HG02884 (cell line): ENCODE measurements around the gene COG6.

Source experiments
- ATAC-seq: cut with Tn5 transposase; IDR thresholded peaks from one replicate; pipeline ENCODE4 v1.9.1; 2021; ENCODE audit warnings: mild to moderate bottlenecking, moderate library complexity; ENCODE audit not compliant: unreplicated experiment

Gene COG6

DNA sequence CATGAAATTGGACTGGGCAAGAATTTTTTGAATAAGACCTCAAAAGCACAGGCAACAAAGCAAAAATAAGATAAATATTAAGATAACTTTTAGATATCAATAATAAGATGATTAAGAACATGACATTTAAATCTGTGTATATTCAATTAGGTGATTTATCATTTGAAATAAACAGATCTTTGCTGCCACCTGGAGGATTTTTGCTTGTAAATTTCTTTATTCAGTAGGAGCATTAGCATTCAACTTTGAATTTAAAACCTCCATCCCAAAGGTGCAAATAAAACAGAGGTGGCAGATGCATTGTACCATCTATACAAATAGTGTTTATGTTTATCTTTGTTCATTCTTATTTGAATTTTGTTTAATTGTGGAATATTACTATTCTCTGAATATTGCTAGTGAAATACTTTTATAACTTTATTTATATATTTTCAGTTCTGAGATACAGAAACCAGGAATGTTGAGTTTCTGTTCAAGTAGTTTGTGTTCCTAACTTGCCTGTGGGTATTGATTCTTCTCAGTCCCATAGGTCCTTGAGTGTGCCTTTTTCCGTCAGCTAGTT is 20.9 kb downstream of the COG6 start:
- ATAC-seq = no peak

DNA sequence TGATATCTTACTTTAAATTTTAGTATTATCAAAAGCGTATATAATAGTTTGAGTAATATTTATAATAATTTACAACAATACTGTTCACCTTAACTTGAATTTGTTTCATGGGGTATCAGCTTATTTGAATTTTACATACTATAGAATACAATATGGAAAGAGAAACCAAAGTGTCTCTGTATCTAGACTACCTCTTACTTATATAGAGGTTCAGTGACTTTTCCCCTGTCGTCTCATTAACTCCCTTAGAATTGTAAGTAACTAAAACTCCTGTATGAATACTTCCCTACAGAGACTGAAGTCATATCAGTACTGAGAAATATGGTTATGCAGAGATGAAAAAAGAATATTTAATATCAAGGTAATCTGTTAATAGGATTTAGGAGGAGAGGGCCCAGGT is 26.8 kb downstream of the COG6 start:
- no peak for ATAC-seq

DNA sequence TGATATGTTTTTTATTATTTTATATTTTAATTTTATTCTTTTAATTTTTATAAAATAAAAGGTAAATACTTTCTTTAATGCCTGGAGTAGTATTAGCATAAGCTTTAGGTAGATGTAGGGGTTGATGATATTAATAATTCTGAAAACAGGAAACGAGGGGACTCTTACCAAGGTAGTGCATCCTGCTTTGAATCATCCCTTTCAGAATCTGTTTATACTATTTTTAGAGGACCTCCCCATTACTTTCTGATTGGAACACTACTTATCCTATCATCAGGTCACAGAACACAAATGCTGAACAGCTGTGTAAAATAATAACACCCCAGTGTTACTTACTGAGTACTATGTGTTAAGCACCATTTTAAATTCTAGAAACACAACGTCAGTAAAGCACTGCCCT is 27.3 kb downstream of the COG6 start:
- peak; percentile 75 for ATAC-seq

GRCh38 chr13:39684531-39685137 is 29.2 kb downstream of the COG6 start:
- ATAC-seq = no peak

DNA sequence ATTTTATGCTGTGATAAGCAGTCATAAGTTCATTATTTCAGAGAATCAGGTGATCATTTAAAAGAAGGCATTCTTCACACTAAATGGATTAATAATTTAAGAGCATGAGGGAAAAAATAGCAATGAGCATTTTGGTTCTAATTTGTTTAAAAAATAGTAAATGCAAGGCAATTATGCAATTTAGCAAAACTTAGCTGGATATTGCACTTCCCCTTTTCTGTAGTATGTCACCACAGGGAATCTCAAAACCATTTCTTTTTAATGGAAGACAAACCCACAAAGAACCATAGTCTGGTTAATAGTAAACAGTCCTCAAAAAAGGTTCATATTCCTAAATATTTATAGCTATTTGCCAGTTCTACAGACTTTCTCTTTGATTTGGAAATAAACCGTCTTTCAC is 30.2 kb downstream of the COG6 start:
- no peak for ATAC-seq

DNA sequence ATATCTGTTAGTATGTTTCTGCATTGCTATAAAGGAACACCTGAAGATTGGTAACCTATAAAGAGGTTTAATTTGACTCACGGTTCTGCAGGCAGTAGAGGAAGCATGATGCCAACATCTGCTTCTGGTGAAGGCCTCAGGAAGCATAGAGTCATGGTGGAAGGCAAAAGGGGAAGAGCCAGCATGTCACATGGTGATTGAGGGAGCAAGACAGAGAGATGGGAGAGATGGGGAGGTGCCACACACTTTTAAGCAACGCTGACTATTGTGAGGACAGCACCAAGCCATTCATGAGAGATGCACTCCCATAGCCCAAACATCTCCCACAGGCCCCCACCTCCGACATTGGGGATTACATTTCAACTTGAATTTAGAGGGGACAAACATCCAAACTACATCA is 32.8 kb downstream of the COG6 start:
- ATAC-seq = peak; percentile 12

GRCh38 chr13:39688699-39689405 is 33.4 kb downstream of the COG6 start:
- ATAC-seq = peak; percentile 90

DNA sequence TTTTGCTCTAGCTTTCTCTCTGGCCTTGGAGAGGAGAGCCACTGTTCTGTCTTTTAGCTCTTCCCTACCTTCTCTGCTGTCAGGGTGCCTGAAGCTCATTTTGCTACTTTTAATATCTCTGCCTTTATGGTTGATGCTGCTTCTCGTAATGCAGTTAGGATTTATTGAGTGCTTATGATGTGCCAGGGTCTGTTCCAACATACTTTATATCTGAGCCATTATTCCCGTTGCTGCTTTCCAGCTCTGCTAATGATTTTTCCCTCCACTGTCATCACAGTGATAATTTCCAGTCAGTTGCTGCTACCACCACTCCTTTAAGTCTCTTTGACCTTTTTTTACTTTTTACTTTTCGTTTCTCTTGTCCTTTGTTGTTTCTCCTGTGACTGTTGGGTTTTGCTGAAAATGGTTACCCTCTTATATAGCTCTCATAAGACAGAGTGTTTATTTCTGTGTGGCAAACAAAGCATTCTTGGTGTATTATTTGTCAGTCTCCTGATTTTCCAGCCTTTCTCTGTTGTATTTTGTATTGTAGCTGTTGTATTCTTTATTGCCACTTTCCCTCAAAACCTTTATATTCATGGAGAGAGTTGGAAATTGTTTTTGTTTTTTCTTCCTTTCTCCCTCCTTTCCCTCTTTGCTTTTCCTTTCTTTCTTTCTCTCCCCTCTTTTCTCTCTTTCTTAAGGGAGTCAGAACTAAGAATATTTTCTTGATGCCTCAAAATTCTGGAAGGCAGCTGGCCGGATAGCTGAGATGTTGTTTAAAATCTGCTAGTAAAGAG is 37.4 kb downstream of the COG6 start:
- ATAC-seq = no peak

DNA sequence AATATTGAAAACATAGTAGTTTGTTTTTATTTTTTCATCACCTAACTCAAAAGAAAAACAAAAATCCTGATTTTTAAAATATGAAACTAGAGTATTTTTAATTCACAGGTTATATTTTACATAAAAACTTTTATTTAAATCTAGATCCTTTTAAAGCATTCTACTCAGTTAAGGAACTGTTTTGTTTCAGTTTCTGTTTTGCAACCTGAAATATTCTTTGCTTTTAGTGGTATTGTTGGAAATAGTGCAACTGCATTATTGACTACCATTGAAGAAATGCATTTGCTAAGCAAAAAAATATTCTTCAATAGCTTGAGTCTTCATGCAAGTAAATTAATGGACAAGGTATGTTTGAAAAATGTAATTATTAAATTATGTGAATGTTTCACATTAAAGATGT is 43.8 kb downstream of the COG6 start:
- no peak for ATAC-seq

- no peak for ATAC-seq
These were observed 57.2 kb downstream of the COG6 start for GRCh38 chr13:39712626-39713025.

DNA sequence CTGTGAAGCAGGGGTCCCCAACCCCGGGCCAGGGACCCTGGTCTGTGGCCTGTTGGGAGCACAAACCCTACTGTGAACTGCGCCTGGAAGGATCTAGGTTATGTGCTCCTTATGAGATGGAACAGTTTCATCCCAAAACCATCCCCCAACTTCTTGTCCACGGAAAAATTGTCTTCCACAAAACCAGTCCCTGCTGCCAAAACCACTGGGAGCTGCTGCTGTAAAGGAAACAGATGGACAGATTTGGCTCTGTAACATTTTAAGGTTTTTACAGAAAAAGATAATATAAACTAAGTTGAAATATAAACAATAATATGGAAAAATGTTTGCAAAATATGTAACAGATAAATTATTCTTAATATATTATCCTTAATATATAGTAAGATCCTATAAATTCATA is 73.7 kb downstream of the COG6 start:
- ATAC-seq = no peak

- no peak for ATAC-seq
These were observed 79.5 kb downstream of the COG6 start for GRCh38 chr13:39734952-39735351.

- ATAC-seq = no peak
These were observed 81.6 kb downstream of the COG6 start for GRCh38 chr13:39737047-39737446.

DNA sequence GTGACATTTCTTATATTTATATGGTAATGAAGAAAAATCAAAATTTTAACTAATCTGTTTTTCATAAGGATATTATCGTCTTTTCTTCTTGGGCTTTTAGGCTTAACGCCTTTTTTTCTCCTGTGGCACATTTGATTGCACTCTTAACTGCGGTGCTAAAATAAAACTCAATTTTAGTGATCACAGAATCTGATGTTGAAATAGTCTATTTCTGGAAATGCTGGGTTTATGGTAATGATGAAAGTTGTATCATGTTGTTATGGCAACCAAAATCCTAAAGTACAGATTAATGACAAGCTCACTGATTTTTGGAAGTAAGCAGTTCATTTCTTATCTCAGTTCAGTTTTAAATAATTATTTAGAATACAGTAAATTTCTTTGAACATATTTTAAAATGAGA is 85.3 kb downstream of the COG6 start:
- ATAC-seq = no peak

GRCh38 chr13:39748961-39749360 is 93.5 kb downstream of the COG6 start:
- ATAC-seq = no peak

DNA sequence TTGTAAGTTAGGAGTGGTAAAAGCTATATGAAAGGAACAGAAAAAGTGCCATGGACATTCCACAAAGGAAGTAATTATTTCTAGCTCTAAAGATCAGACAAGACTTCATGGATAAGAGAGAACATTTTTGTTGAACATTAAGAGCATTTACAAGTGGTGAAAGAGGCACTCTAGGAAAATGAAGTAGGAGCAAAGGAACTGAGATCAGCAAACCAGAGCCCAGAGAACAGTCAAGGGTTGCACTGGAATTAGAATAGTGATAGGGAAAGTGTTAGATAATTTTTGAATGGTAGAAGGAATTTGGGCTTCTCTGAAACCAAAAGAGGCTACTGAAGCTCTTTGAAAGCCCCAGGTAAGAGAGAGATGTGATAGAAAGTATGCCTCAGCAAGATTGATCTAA is 94.1 kb downstream of the COG6 start:
- no peak for ATAC-seq

DNA sequence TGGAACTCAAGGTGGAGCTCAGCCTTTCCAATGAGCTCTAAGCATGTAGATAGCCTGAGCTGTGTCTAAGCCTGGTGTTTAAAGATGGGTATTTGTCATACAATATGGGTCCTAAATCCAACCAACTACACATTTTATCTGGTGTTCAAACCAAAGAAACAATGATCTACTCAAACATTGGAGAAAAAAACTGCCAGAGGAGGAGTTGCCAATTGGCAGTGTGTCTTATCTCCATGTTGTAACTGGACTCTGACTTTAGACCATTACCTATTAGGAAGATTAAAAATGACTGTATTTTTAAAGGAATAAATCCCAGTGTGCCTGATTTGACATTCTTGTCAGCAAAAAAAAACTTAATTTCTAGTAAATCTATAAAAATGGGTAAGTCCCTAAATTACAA is 96.3 kb downstream of the COG6 start:
- no peak for ATAC-seq

DNA sequence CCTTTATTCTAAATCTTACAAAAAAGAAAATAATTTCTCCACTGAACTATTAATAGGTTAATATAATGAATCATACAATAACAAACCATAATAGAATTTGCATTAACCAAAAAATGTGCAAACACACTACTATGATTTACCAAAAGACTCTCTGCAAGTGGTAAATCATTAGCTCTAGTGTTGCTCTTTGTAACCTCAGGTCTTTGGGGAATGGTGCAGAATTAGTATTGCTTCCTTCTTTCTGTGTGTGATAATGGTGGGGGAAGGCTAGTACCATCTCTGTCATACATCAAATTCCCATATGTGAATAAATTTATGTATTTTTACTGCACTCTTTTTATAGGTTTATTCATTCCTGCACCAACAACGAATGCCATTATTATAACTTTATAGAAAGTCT is 105.1 kb downstream of the COG6 start:
- peak; percentile 90 for ATAC-seq

DNA sequence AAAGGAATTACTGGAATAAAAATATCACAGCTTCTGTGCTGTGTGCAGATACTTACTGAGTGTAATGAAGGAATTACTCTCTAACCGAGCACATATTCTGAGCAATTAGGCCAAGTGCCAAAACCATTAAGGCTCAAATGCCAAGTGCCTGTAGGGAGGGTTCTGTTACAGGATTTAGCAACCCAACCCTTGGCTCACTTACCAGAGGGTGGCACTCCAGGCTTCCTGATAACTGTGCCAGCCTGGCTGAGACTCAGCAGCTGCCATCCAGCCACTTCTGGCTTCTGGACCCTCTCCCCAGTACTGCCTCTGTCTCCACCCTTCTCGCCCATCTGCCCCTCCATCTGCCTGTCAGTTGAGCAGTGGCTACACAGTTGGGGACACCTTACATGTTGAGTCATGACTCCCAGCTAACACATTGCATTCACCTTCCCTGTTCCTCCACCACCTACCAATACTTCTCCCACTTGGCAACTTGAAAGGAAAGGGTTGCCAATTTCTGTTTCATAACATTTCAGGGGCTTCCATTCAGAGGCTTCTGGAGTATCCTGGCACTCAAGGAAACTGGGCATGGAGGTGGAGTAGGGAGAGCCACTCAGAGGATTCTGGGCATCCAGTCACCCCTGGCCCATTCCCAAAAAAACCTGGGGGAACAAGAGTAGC is 110.5 kb downstream of the COG6 start:
- ATAC-seq = no peak

DNA sequence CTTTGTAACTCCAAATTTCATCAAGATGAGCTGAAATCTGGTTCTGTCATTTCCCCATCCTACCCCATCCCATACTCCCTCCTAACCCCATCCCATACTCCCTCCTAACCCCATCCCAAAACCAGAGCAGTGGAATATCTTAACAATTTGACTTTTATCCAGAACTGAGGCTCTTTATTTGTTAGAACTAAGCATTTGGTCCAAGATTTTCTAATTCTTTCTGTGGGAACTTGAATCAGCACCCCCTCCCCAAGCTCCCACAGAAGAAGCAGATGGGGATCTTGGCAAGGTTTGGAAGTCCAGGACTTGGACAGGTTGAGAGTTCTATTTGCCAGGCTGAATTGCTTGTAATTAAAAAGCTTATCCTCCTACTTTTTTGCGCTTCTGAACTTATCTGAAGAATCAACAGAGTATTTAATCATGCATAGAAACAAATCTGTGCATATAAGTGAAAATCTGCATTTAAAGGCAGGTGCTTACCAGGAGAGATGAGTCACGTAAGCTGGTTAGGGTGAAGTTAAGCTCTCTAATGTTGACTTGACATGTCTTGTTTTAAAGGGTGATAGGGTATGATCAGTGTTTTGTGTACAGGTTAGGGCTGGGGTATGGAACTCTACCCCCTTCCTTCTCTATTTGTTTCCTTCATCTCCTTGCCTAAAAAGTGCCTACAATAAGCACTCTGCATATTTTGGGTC is 111.1 kb downstream of the COG6 start:
- no peak for ATAC-seq
